ENCODE results near the gene TXNRD1.

- no peak for TF ChIP-seq POLR2A (IDR thresholded peaks at IDR 0.05)
- no peak for TF ChIP-seq CTCF (IDR thresholded peaks at IDR 0.05 in 8 of 11, conservative IDR thresholded peaks at IDR 0.05 in 3 of 11)
- no peak for TF ChIP-seq POLR2AphosphoS5 (IDR thresholded peaks at IDR 0.05)
Measured at GRCh38 chr12:104280717-104281458, 65.3 kb downstream of the TXNRD1 start.

Measured in spleen (tissue), 7 donors.